ENCODE measurements around the gene ELMOD3.

ELMOD3 gene

GRCh38 chr2:85399183-85399455 is 44.5 kb downstream of the ELMOD3 start:
- H2AFZ ChIP-seq (ENCODE audit: insufficient read depth, low read length, poor library complexity): no peak overlapping the region
- H3K14ac ChIP-seq (ENCODE audit: low read length): no peak overlapping the region
- no peak overlapping the region for H3K18ac ChIP-seq (ENCODE audit: low read length)
- no peak overlapping the region for H3K27ac ChIP-seq (ENCODE audit: low read depth, low read length)
- no peak overlapping the region for H2BK12ac ChIP-seq (ENCODE audit: low read length)
- WGBS (ENCODE audit: extremely low coverage, insufficient coverage, insufficient read length): no CpG with 5 or more reads among the region's 8 CpGs
- no peak for DNase-seq
- peaks cover 17 to 18% of the 10 kb centered on the region in 2 experiments for H3K4me1 ChIP-seq (ENCODE audit: control insufficient read depth in 1 of 2, insufficient read depth in 2 of 2, low read length in 2 of 2)
- no peak overlapping the region for H3K4me3 ChIP-seq (ENCODE audit: low read depth, low read length)
- H4K12ac ChIP-seq (ENCODE audit: low read depth, low read length): no peak overlapping the region
- H4K8ac ChIP-seq (ENCODE audit: low read depth, low read length): no peak overlapping the region
- H2AK5ac ChIP-seq (ENCODE audit: low read length): no peak overlapping the region
- H2BK120ac ChIP-seq (ENCODE audit: insufficient read depth, low read length, poor library complexity): no peak overlapping the region
- no peak overlapping the region for H4K91ac ChIP-seq (ENCODE audit: low read depth, low read length)
- no peaks in the 10 kb centered on the region for H3K27me3 ChIP-seq (ENCODE audit: insufficient read depth, low read length)
- H3K23ac ChIP-seq (ENCODE audit: low read length): no peak overlapping the region
- H3K9ac ChIP-seq (ENCODE audit: low read length): no peak overlapping the region
- H3K36me3 ChIP-seq (ENCODE audit: control insufficient read depth in 1 of 2, insufficient read depth in 2 of 2, low read length in 2 of 2): peaks cover 47 to 50% of the 10 kb centered on the region in 2 experiments
- peaks cover 4% of the 10 kb centered on the region for H3K79me1 ChIP-seq (ENCODE audit: low read length)
- no peak overlapping the region for H2BK5ac ChIP-seq (ENCODE audit: low read depth, low read length, poor library complexity)
- H3K4ac ChIP-seq (ENCODE audit: low read depth, low read length): no peak overlapping the region
- no peaks in the 10 kb centered on the region for H3K79me2 ChIP-seq (ENCODE audit: control insufficient read depth, insufficient read depth, low read length, poor library complexity)
- H3K4me2 ChIP-seq (ENCODE audit: low read length): no peak overlapping the region
- no peaks in the 10 kb centered on the region for H3K9me3 ChIP-seq (ENCODE audit: insufficient read depth, low read depth, low read length)

GRCh38 chr2:85400023-85400422 is 45.5 kb downstream of the ELMOD3 start:
- H3K23ac ChIP-seq (ENCODE audit: low read length): no peak overlapping the region
- no peak overlapping the region for H2BK12ac ChIP-seq (ENCODE audit: low read length)
- no peak overlapping the region for H4K8ac ChIP-seq (ENCODE audit: low read depth, low read length)
- H3K9ac ChIP-seq (ENCODE audit: low read length): no peak overlapping the region
- H3K79me1 ChIP-seq (ENCODE audit: low read length): peaks cover 4% of the 10 kb centered on the region
- H3K4me2 ChIP-seq (ENCODE audit: low read length): no peak overlapping the region
- no peak overlapping the region for H4K12ac ChIP-seq (ENCODE audit: low read depth, low read length)
- no peak overlapping the region for H2BK120ac ChIP-seq (ENCODE audit: insufficient read depth, low read length, poor library complexity)
- H4K91ac ChIP-seq (ENCODE audit: low read depth, low read length): no peak overlapping the region
- no peaks in the 10 kb centered on the region for H3K27me3 ChIP-seq (ENCODE audit: insufficient read depth, low read length)
- no peak overlapping the region for H3K4ac ChIP-seq (ENCODE audit: low read depth, low read length)
- no peak overlapping the region for H3K4me3 ChIP-seq (ENCODE audit: low read depth, low read length)
- no peak overlapping the region for H3K27ac ChIP-seq (ENCODE audit: low read depth, low read length)
- H3K79me2 ChIP-seq (ENCODE audit: control insufficient read depth, insufficient read depth, low read length, poor library complexity): no peaks in the 10 kb centered on the region
- no peaks in the 10 kb centered on the region for H3K9me3 ChIP-seq (ENCODE audit: insufficient read depth, low read depth, low read length)
- peaks cover 38 to 41% of the 10 kb centered on the region in 2 experiments for H3K36me3 ChIP-seq (ENCODE audit: control insufficient read depth in 1 of 2, insufficient read depth in 2 of 2, low read length in 2 of 2)
- no peak overlapping the region for H3K14ac ChIP-seq (ENCODE audit: low read length)
- H2AK5ac ChIP-seq (ENCODE audit: low read length): no peak overlapping the region
- DNase-seq: no peak
- no peak overlapping the region for H2BK5ac ChIP-seq (ENCODE audit: low read depth, low read length, poor library complexity)
- H2AFZ ChIP-seq (ENCODE audit: insufficient read depth, low read length, poor library complexity): no peak overlapping the region
- WGBS (ENCODE audit: extremely low coverage, insufficient coverage, insufficient read length): no CpG with 5 or more reads among the region's 8 CpGs
- peaks cover 17 to 18% of the 10 kb centered on the region in 2 experiments for H3K4me1 ChIP-seq (ENCODE audit: control insufficient read depth in 1 of 2, insufficient read depth in 2 of 2, low read length in 2 of 2)
- no peak overlapping the region for H3K18ac ChIP-seq (ENCODE audit: low read length)

GRCh38 chr2:85400541-85401463 is 46.2 kb downstream of the ELMOD3 start:
- peaks cover 4% of the 10 kb centered on the region for H3K79me1 ChIP-seq (ENCODE audit: low read length)
- no peak overlapping the region for H4K8ac ChIP-seq (ENCODE audit: low read depth, low read length)
- WGBS (ENCODE audit: extremely low coverage, insufficient coverage, insufficient read length): no CpG with 5 or more reads among the region's 14 CpGs
- no peak overlapping the region for H4K12ac ChIP-seq (ENCODE audit: low read depth, low read length)
- H3K14ac ChIP-seq (ENCODE audit: low read length): no peak overlapping the region
- no peaks in the 10 kb centered on the region for H3K79me2 ChIP-seq (ENCODE audit: control insufficient read depth, insufficient read depth, low read length, poor library complexity)
- H2AK5ac ChIP-seq (ENCODE audit: low read length): no peak overlapping the region
- H2BK120ac ChIP-seq (ENCODE audit: insufficient read depth, low read length, poor library complexity): no peak overlapping the region
- H2BK12ac ChIP-seq (ENCODE audit: low read length): no peak overlapping the region
- no peaks in the 10 kb centered on the region for H3K9me3 ChIP-seq (ENCODE audit: insufficient read depth, low read depth, low read length)
- peaks cover 33 to 36% of the 10 kb centered on the region in 2 experiments for H3K36me3 ChIP-seq (ENCODE audit: control insufficient read depth in 1 of 2, insufficient read depth in 2 of 2, low read length in 2 of 2)
- no peak overlapping the region for H4K91ac ChIP-seq (ENCODE audit: low read depth, low read length)
- no peak overlapping the region for H2AFZ ChIP-seq (ENCODE audit: insufficient read depth, low read length, poor library complexity)
- H3K9ac ChIP-seq (ENCODE audit: low read length): no peak overlapping the region
- no peak overlapping the region for H3K4me3 ChIP-seq (ENCODE audit: low read depth, low read length)
- H3K4me1 ChIP-seq (ENCODE audit: control insufficient read depth in 1 of 2, insufficient read depth in 2 of 2, low read length in 2 of 2): peaks cover 21 to 23% of the 10 kb centered on the region in 2 experiments
- H3K4me2 ChIP-seq (ENCODE audit: low read length): no peak overlapping the region
- no peak overlapping the region for H3K4ac ChIP-seq (ENCODE audit: low read depth, low read length)
- no peaks in the 10 kb centered on the region for H3K27me3 ChIP-seq (ENCODE audit: insufficient read depth, low read length)
- DNase-seq: no peak
- H2BK5ac ChIP-seq (ENCODE audit: low read depth, low read length, poor library complexity): no peak overlapping the region
- no peak overlapping the region for H3K27ac ChIP-seq (ENCODE audit: low read depth, low read length)
- no peak overlapping the region for H3K18ac ChIP-seq (ENCODE audit: low read length)
- no peak overlapping the region for H3K23ac ChIP-seq (ENCODE audit: low read length)

- H3K14ac ChIP-seq (ENCODE audit: low read length): no peak overlapping the region
- no peak for DNase-seq
- H2BK5ac ChIP-seq (ENCODE audit: low read depth, low read length, poor library complexity): no peak overlapping the region
- peaks cover under 1% of the 10 kb centered on the region for H3K79me1 ChIP-seq (ENCODE audit: low read length)
- peaks cover 33 to 36% of the 10 kb centered on the region in 2 experiments for H3K36me3 ChIP-seq (ENCODE audit: control insufficient read depth in 1 of 2, insufficient read depth in 2 of 2, low read length in 2 of 2)
- H4K91ac ChIP-seq (ENCODE audit: low read depth, low read length): no peak overlapping the region
- no peaks in the 10 kb centered on the region for H3K9me3 ChIP-seq (ENCODE audit: insufficient read depth, low read depth, low read length)
- WGBS (ENCODE audit: extremely low coverage, insufficient coverage, insufficient read length): no CpG with 5 or more reads among the region's 7 CpGs
- H3K23ac ChIP-seq (ENCODE audit: low read length): no peak overlapping the region
- no peak overlapping the region for H3K4ac ChIP-seq (ENCODE audit: low read depth, low read length)
- H3K9ac ChIP-seq (ENCODE audit: low read length): no peak overlapping the region
- no peak overlapping the region for H3K18ac ChIP-seq (ENCODE audit: low read length)
- H4K12ac ChIP-seq (ENCODE audit: low read depth, low read length): no peak overlapping the region
- H2BK120ac ChIP-seq (ENCODE audit: insufficient read depth, low read length, poor library complexity): no peak overlapping the region
- no peak overlapping the region for H3K27ac ChIP-seq (ENCODE audit: low read depth, low read length)
- H3K4me2 ChIP-seq (ENCODE audit: low read length): no peak overlapping the region
- H2AK5ac ChIP-seq (ENCODE audit: low read length): no peak overlapping the region
- no peak overlapping the region for H3K4me3 ChIP-seq (ENCODE audit: low read depth, low read length)
- no peak overlapping the region for H2AFZ ChIP-seq (ENCODE audit: insufficient read depth, low read length, poor library complexity)
- H3K4me1 ChIP-seq (ENCODE audit: control insufficient read depth in 1 of 2, insufficient read depth in 2 of 2, low read length in 2 of 2): peaks cover 17 to 19% of the 10 kb centered on the region in 2 experiments
- no peak overlapping the region for H4K8ac ChIP-seq (ENCODE audit: low read depth, low read length)
- no peaks in the 10 kb centered on the region for H3K79me2 ChIP-seq (ENCODE audit: control insufficient read depth, insufficient read depth, low read length, poor library complexity)
- no peak overlapping the region for H2BK12ac ChIP-seq (ENCODE audit: low read length)
- H3K27me3 ChIP-seq (ENCODE audit: insufficient read depth, low read length): no peaks in the 10 kb centered on the region
Observed at GRCh38 chr2:85401464-85401805, 46.9 kb downstream of the ELMOD3 start.

Measured in trophoblast cell (in vitro differentiated cells and primary cell).